HepG2 (cell line): ENCODE results near the gene TTF2. TPM values are rescaled to one million over a fixed set of nuclear protein-coding genes. Genes with fewer than 3 reads are reported as not detected.
A peak's percentile ranks its signal among the peaks of the same experiment; 100 is the strongest.

Source experiments
- ATAC-seq: fragments of 200-7000 bp; cut with Tn5 transposase; 3 replicates; pipeline ENCODE4 v1.9.1; 2020; ENCODE audit warnings: mild to moderate bottlenecking, moderate library complexity
- Bru-seq: library from RNA; stranded (reverse); fragments of 400-500 nt; gene quantifications from one replicate; lab custom pipeline; 2021; lab: Mats Ljungman, UMichigan
- BruChase-seq, 2 experiments: library from RNA; stranded (reverse); fragments of 400-500 nt; gene quantifications; one replicate each; lab custom pipeline; 2021; lab: Mats Ljungman, UMichigan
- BruUV-seq: library from RNA; stranded (reverse); fragments of 400-500 nt; replicated peaks from 2 replicates; lab custom pipeline; 2021; lab: Mats Ljungman, UMichigan
- CTCF ChIA-PET: fragments of 300-600 bp; formaldehyde crosslinking; extraction: SDS; loops from one replicate; lab custom pipeline; 2021; ENCODE audit warnings: low total read pairs, inconsistent platforms, low intra/inter-chr PET ratio; lab: Yijun Ruan, JAX
- POLR2A ChIA-PET: fragments of 350-600 bp; sonication (Branson Sonifier 250); formaldehyde crosslinking; loops from one replicate; lab custom pipeline; 2020; ENCODE audit warnings: antibody characterized with exemption, inconsistent platforms; lab: Yijun Ruan, JAX
- DNase-seq: peaks from one replicate; pipeline ENCODE4 v3.0.0-alpha.2; 2015; ENCODE audit warnings: low spot score
- FAIRE-seq: peaks from 3 replicates; lab custom pipeline; 2011; peaks lifted over from hg19 to GRCh38; lab: Jason Lieb, UNC
- H2AFZ ChIP-seq: one replicate; pipeline ENCODE4 v1.6.1; 2011; ENCODE audit warnings: low read length, inconsistent platforms
- H3K27ac ChIP-seq: fragments of 300-600 bp; 3 replicates; pipeline ENCODE4 v1.8.0; 2011; ENCODE audit warnings: mixed run types, mild to moderate bottlenecking, mixed read lengths, low read length, inconsistent platforms; ENCODE audit not compliant: insufficient read depth; ENCODE audit errors: extremely low read length
- H3K27me3 ChIP-seq, 2 experiments: fragments of 200-600 bp in 1 of 2; 2 replicates in 1 of 2; 3 replicates in 1 of 2; pipeline versions ENCODE4 v1.6.0 to v1.8.0; 2011; ENCODE audit warnings: low read length in 2 of 2, mild to moderate bottlenecking in 2 of 2, moderate library complexity in 2 of 2, inconsistent platforms in 1 of 2; ENCODE audit not compliant: insufficient read depth in 2 of 2, control insufficient read depth in 1 of 2
- H3K36me3 ChIP-seq, 2 experiments: fragments of 200-600 bp in 1 of 2; replicated peaks in 1 of 2; 2 replicates in 1 of 2; 3 replicates in 1 of 2; pipeline versions ENCODE4 v1.5.1 to v1.8.0; 2011; ENCODE audit warnings: low read length in 2 of 2, inconsistent platforms in 1 of 2; ENCODE audit not compliant: insufficient read depth in 2 of 2, control insufficient read depth in 1 of 2
- H3K4me1 ChIP-seq: 2 replicates; pipeline ENCODE4 v1.5.1; 2012; ENCODE audit warnings: low read length, inconsistent platforms; ENCODE audit not compliant: insufficient read depth
- H3K4me2 ChIP-seq: 2 replicates; pipeline ENCODE4 v1.6.0; 2011; ENCODE audit warnings: low read depth, low read length, inconsistent platforms
- H3K4me3 ChIP-seq, 3 experiments: fragments of 200-600 bp in 1 of 3; sonication (generic), shearing (Covaris generic) in 1 of 3; replicated peaks in 1 of 3; 2 replicates each; pipeline ENCODE4 v1.5.1; 2011 to 2016; ENCODE audit warnings: low read length in 3 of 3, inconsistent platforms in 2 of 3, low read depth in 2 of 3, mild to moderate bottlenecking in 2 of 3, control low read depth in 1 of 3, mixed read lengths in 1 of 3; ENCODE audit not compliant: insufficient read depth in 1 of 3
- H3K79me2 ChIP-seq: one replicate; pipeline ENCODE4 v1.6.1; 2011; ENCODE audit warnings: low read length, inconsistent platforms; ENCODE audit not compliant: insufficient read depth
- H3K9ac ChIP-seq: 2 replicates; pipeline ENCODE4 v1.6.0; 2011; ENCODE audit warnings: mild to moderate bottlenecking, low read depth, low read length, inconsistent platforms; ENCODE audit not compliant: insufficient read depth
- H3K9me3 ChIP-seq: 2 replicates; pipeline ENCODE4 v1.5.1; 2012; ENCODE audit warnings: mild to moderate bottlenecking, low read length
- H4K20me1 ChIP-seq: 2 replicates; pipeline ENCODE4 v1.6.0; 2011; ENCODE audit warnings: inconsistent platforms, mild to moderate bottlenecking, low read length, moderate library complexity; ENCODE audit not compliant: insufficient read depth
- HES4 ChIP-seq: sonication (generic); formaldehyde crosslinking; IDR thresholded peaks from 2 replicates; pipeline ENCODE4 v1.9.0; 2021; ENCODE audit warnings: mild to moderate bottlenecking, missing genetic modification reagents, borderline replicate concordance
- KAT7 ChIP-seq: IDR thresholded peaks from 2 replicates; pipeline ENCODE4 v1.6.1; 2018; ENCODE audit warnings: borderline replicate concordance, missing compliant biosample characterization
- NR2C2 ChIP-seq: sonication (generic); formaldehyde crosslinking; IDR thresholded peaks from 2 replicates; pipeline ENCODE4 v1.4.0; 2020; ENCODE audit warnings: missing genetic modification reagents, mild to moderate bottlenecking, moderate library complexity, borderline replicate concordance
- REPIN1 ChIP-seq: sonication (generic); formaldehyde crosslinking; IDR thresholded peaks from 2 replicates; pipeline ENCODE4 v1.8.0; 2022; ENCODE audit warnings: missing genetic modification reagents, low read depth, mild to moderate bottlenecking, borderline replicate concordance
- RXRA ChIP-seq: sonication (generic); formaldehyde crosslinking; IDR thresholded peaks from 2 replicates; pipeline ENCODE4 v1.5.1; 2020; ENCODE audit warnings: missing genetic modification reagents
- SALL1 ChIP-seq: sonication (generic); formaldehyde crosslinking; IDR thresholded peaks from 2 replicates; pipeline ENCODE4 v1.8.0; 2022; ENCODE audit warnings: mild to moderate bottlenecking, missing genetic modification reagents
- SRSF9 ChIP-seq: fragments of 200-400 bp; formaldehyde crosslinking; IDR thresholded peaks from 2 replicates; pipeline ENCODE4 v1.6.1; 2018; ENCODE audit warnings: borderline replicate concordance, mild to moderate bottlenecking, low read depth, low read length; ENCODE audit not compliant: insufficient read depth, poor library complexity, severe bottlenecking
- ZNF251 ChIP-seq: sonication (generic); formaldehyde crosslinking; IDR thresholded peaks from 2 replicates; pipeline ENCODE4 v1.9.0; 2021; ENCODE audit warnings: mild to moderate bottlenecking, missing genetic modification reagents
- ZNF34 ChIP-seq: sonication (generic); formaldehyde crosslinking; IDR thresholded peaks from 2 replicates; pipeline ENCODE4 v1.4.0; 2020; ENCODE audit warnings: mild to moderate bottlenecking, missing genetic modification reagents, borderline replicate concordance
- ZNF550 ChIP-seq: sonication (generic); formaldehyde crosslinking; IDR thresholded peaks from 2 replicates; pipeline ENCODE4 v1.4.0; 2020; ENCODE audit warnings: mild to moderate bottlenecking, missing genetic modification reagents, borderline replicate concordance
- ZNF777 ChIP-seq: sonication (generic); formaldehyde crosslinking; IDR thresholded peaks from 2 replicates; pipeline ENCODE4 v1.4.0; 2020; ENCODE audit warnings: missing genetic modification reagents
- WGBS: methylation state at CpG from one replicate; pipeline ENCODE4 v1.1.6; 2017; ENCODE audit warnings: low lambda C conversion rate; 5-methylcytosine and 5-hydroxymethylcytosine counted together
- in situ Hi-C: cut with HindIII; loops from 2 replicates; pipeline ENCODE4 v1.10.0; 2017; ENCODE audit warnings: low pct_unique_long_range_greater_than_20kb; ENCODE audit not compliant: extremely low pct_ligation_motif_present
- intact Hi-C: fragments of 100-400 bp; cut with micrococcal nuclease; formaldehyde crosslinking; loops from one replicate; pipeline ENCODE4 v1.10.0; 2022; ENCODE audit not compliant: unreplicated experiment
- long read RNA-seq, 2 experiments: library from RNA in 1 of 2; library from polyadenylated mRNA in 1 of 2; stranded (forward) in 1 of 2; unstranded in 1 of 2; transcript quantifications; one replicate each; pipeline ENCODE4 v2.0.0, GENCODE V29; 2019 to 2022
- polyA minus RNA-seq, 3 experiments: library from RNA; depleted of rRNA, polyadenylated mRNA; stranded (reverse); fragments of >200 nt; gene quantifications; 2 replicates each; pipeline ENCODE4 v1.2.3, GENCODE V29; 2011; ENCODE audit warnings: low replicate concordance in 1 of 3
- polyA plus RNA-seq, 8 experiments: library from polyadenylated mRNA; depleted of rRNA in 3 of 8; stranded (reverse) in 7 of 8; unstranded in 1 of 8; fragments of >200 nt; fragmentation: Illumina TruSeq in 4 of 8; extraction: Trizol in 4 of 8; gene quantifications; 2 replicates each; pipeline versions ENCODE4 v1.2.1 to v1.2.3, GENCODE V29; 2011 to 2016; ENCODE audit warnings: low read depth in 4 of 8, missing spikeins in 1 of 8, mixed read lengths in 1 of 8; ENCODE audit not compliant: insufficient read depth in 1 of 8
- total RNA-seq, 5 experiments: library from RNA; depleted of rRNA; stranded (reverse); fragments of >200 nt; fragmentation: Illumina TruSeq; extraction: Trizol; gene quantifications; 2 replicates each; pipeline ENCODE4 v1.2.3, GENCODE V29; 2016; ENCODE audit warnings: low read depth in 1 of 5
- TF ChIP-seq, protein P1 (sequence below): sonication (generic); formaldehyde crosslinking; IDR thresholded peaks from 2 replicates; pipeline ENCODE4 v1.4.0; 2020; ENCODE audit warnings: missing genetic modification reagents, borderline replicate concordance
- TF ChIP-seq, protein P2 (sequence below): sonication (generic); formaldehyde crosslinking; IDR thresholded peaks from 2 replicates; pipeline ENCODE4 v1.8.0; 2022; ENCODE audit warnings: low read depth, missing genetic modification reagents

TTF2 gene
- 48.9 and 58.0 TPM in 2 replicates for total RNA-seq (2016; rRNA removed; fragmentation: Illumina TruSeq; extraction: Trizol)
- total RNA-seq (2016; cell fraction: cytosol; rRNA removed; fragmentation: Illumina TruSeq; extraction: Trizol; ENCODE audit: low read depth): 3.5 and 4.8 TPM in 2 replicates
- 45.2 and 56.7 TPM in 2 replicates for total RNA-seq (2016; cell fraction: insoluble cytoplasmic fraction; rRNA removed; fragmentation: Illumina TruSeq; extraction: Trizol)
- 6.4 and 10.0 TPM in 2 replicates for total RNA-seq (2016; cell fraction: membrane; rRNA removed; fragmentation: Illumina TruSeq; extraction: Trizol)
- total RNA-seq (2016; cell fraction: nucleus; rRNA removed; fragmentation: Illumina TruSeq; extraction: Trizol): 60.7 and 62.4 TPM in 2 replicates
- polyA plus RNA-seq (2011; rRNA removed): 12.7 and 12.8 TPM in 2 replicates
- polyA plus RNA-seq (2011; cell fraction: cytosol; rRNA removed): 6.0 and 7.1 TPM in 2 replicates
- polyA plus RNA-seq (2011; cell fraction: nucleus; rRNA removed): 17.3 and 19.0 TPM in 2 replicates
- polyA plus RNA-seq (2012): 8.6 and 12.6 TPM in 2 replicates
- 1.1 and 1.5 TPM in 2 replicates for polyA plus RNA-seq (2016; cell fraction: cytosol; fragmentation: Illumina TruSeq; extraction: Trizol; ENCODE audit: low read depth)
- 29.5 and 36.3 TPM in 2 replicates for polyA plus RNA-seq (2016; cell fraction: insoluble cytoplasmic fraction; fragmentation: Illumina TruSeq; extraction: Trizol; ENCODE audit: low read depth)
- 2.6 and 3.9 TPM in 2 replicates for polyA plus RNA-seq (2016; cell fraction: membrane; fragmentation: Illumina TruSeq; extraction: Trizol; ENCODE audit: low read depth)
- polyA plus RNA-seq (2016; cell fraction: nucleus; fragmentation: Illumina TruSeq; extraction: Trizol; ENCODE audit: insufficient read depth, low read depth): 56.2 and 63.3 TPM in 2 replicates
- polyA minus RNA-seq (2011; rRNA and poly(A)+ RNA removed; ENCODE audit: low replicate concordance): 10.8 and 35.1 TPM in 2 replicates
- polyA minus RNA-seq (2011; cell fraction: cytosol; rRNA and poly(A)+ RNA removed): 8.1 and 9.0 TPM in 2 replicates
- 15.7 and 23.4 TPM in 2 replicates for polyA minus RNA-seq (2011; cell fraction: nucleus; rRNA and poly(A)+ RNA removed)
- percentile 65 among the genes with signal in this experiment for Bru-seq, nascent RNA
- percentile 59 among the genes with signal in this experiment for BruChase-seq, experiment 1, labeled RNA remaining after a 6-hour chase
- percentile 74 among the genes with signal in this experiment for BruChase-seq, experiment 2, labeled RNA remaining after a 2-hour chase
- long read RNA-seq, experiment 1, full-length matches to known transcripts: 1 of 17 reads
- long read RNA-seq, experiment 1, partial matches to known transcripts: 9 of 17 reads
- long read RNA-seq, experiment 1, other reads (novel, unspliced or antisense): 7 of 17 reads
- long read RNA-seq, experiment 2, full-length matches to known transcripts: 2 of 9 reads
- long read RNA-seq, experiment 2, partial matches to known transcripts: 1 of 9 reads
- long read RNA-seq, experiment 2, other reads (novel, unspliced or antisense): 6 of 9 reads

- peak; percentile 99 for DNase-seq
- H3K27me3 ChIP-seq: no peaks in the 10 kb centered on the region; a peak in 1 of 5 replicates
- H3K79me2 ChIP-seq: no peaks in the 10 kb centered on the region
- H3K27ac ChIP-seq: peak within 1 kb of the TSS; percentile 79
- no peaks in the 10 kb centered on the region for H4K20me1 ChIP-seq
- ChIA-PET CTCF (no interaction called here), POLR2A (no interaction called here)
- 2% methylated on average over 23 of the region's 48 CpGs for WGBS
- no TSS peak for BruUV-seq
- intact Hi-C loops: loop anchor here (2.0 to 10.0 kb wide), 2 partner anchors 245 to 489 kb away; partner anchors contain the start of gene CD58
- in situ Hi-C loops: loop anchor here (5.0 to 10.0 kb wide), 2 partner anchors 323 to 475 kb away; no protein-coding TSS in a partner anchor
- no peaks in the 10 kb centered on the region for H3K9me3 ChIP-seq
- H3K4me3 ChIP-seq: peak within 1 kb of the TSS; percentile 85 to 90 (median 90)
- peak within 1 kb of the TSS; percentile 84 for H3K4me2 ChIP-seq
- peak; percentile 98 for ATAC-seq
- H3K36me3 ChIP-seq: no peaks in the 10 kb centered on the region; a peak in 2 of 5 replicates
- H3K4me1 ChIP-seq: peaks cover 23% of the 10 kb centered on the region
- FAIRE-seq: peak; percentile 66
- H3K9ac ChIP-seq: peak within 1 kb of the TSS; percentile 77
- peak within 1 kb of the TSS; percentile 21 for H2AFZ ChIP-seq
- TF ChIP-seq RXRA (CRISPR knock-in tag): no peak
- TF ChIP-seq NR2C2 (CRISPR knock-in tag): peak; percentile 72; the same call in 1 of the 2 replicates
- TF ChIP-seq HES4 (CRISPR knock-in tag): no peak
- TF ChIP-seq SALL1 (CRISPR knock-in tag): peak; percentile 52
- TF ChIP-seq ZNF34 (CRISPR knock-in tag): no peak
- TF ChIP-seq, protein P1, sequence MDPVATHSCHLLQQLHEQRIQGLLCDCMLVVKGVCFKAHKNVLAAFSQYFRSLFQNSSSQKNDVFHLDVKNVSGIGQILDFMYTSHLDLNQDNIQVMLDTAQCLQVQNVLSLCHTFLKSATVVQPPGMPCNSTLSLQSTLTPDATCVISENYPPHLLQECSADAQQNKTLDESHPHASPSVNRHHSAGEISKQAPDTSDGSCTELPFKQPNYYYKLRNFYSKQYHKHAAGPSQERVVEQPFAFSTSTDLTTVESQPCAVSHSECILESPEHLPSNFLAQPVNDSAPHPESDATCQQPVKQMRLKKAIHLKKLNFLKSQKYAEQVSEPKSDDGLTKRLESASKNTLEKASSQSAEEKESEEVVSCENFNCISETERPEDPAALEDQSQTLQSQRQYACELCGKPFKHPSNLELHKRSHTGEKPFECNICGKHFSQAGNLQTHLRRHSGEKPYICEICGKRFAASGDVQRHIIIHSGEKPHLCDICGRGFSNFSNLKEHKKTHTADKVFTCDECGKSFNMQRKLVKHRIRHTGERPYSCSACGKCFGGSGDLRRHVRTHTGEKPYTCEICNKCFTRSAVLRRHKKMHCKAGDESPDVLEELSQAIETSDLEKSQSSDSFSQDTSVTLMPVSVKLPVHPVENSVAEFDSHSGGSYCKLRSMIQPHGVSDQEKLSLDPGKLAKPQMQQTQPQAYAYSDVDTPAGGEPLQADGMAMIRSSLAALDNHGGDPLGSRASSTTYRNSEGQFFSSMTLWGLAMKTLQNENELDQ: no peak
- no peak for TF ChIP-seq ZNF777
- no peak for TF ChIP-seq REPIN1
- no peak for TF ChIP-seq KAT7 (CRISPR knock-in tag)
- TF ChIP-seq ZNF550 (CRISPR knock-in tag): no peak
- TF ChIP-seq, protein P2, sequence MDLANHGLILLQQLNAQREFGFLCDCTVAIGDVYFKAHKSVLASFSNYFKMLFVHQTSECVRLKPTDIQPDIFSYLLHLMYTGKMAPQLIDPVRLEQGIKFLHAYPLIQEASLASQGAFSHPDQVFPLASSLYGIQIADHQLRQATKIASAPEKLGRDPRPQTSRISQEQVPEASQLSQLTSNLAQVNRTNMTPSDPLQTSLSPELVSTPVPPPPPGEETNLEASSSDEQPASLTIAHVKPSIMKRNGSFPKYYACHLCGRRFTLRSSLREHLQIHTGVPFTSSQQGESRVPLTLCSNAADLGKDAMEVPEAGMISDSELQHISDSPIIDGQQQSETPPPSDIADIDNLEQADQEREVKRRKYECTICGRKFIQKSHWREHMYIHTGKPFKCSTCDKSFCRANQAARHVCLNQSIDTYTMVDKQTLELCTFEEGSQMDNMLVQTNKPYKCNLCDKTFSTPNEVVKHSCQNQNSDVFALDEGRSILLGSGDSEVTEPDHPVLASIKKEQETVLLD (CRISPR knock-in tag): peak; percentile 48; the same call in 1 of the 2 replicates
- no peak for TF ChIP-seq ZNF251 (CRISPR knock-in tag)
- no peak for TF ChIP-seq SRSF9
These were observed at the start of gene TTF2 for GRCh38 chr1:117059678-117060440. TSS of gene TTF2 (plus strand) at chr1:117060326. CDS start at chr1:117060347, 21 bp downstream.
